Measurements from ENCODE around the gene TRIM4.

DNA sequence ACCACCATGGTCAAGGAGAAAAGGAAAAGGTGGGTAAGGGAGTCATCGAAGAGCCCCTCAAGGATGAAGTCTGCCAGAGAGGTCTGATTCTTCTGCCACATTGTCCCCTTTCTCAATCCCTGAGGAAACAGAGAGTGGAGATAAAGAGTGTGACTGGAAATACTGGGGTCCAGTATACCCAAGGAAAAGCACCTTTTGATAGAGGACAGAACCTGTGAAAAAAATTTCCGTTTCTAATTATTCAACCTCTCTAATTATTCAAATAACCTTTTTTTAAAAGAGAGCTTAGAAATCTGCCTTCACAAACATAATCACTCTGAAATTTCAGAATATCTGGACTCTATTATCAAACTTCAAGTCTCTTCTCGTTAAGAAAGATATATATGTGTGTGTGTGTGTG lies 42.4 kb downstream of the TRIM4 start, which contains the start of gene OR2AE1:
- no peak for TF ChIP-seq EZH2 (IDR thresholded peaks at IDR 0.05; ENCODE audit: borderline replicate concordance, low read depth, low read length, severe bottlenecking)
- TF ChIP-seq, protein P1, sequence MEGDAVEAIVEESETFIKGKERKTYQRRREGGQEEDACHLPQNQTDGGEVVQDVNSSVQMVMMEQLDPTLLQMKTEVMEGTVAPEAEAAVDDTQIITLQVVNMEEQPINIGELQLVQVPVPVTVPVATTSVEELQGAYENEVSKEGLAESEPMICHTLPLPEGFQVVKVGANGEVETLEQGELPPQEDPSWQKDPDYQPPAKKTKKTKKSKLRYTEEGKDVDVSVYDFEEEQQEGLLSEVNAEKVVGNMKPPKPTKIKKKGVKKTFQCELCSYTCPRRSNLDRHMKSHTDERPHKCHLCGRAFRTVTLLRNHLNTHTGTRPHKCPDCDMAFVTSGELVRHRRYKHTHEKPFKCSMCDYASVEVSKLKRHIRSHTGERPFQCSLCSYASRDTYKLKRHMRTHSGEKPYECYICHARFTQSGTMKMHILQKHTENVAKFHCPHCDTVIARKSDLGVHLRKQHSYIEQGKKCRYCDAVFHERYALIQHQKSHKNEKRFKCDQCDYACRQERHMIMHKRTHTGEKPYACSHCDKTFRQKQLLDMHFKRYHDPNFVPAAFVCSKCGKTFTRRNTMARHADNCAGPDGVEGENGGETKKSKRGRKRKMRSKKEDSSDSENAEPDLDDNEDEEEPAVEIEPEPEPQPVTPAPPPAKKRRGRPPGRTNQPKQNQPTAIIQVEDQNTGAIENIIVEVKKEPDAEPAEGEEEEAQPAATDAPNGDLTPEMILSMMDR (IDR thresholded peaks at IDR 0.05; ENCODE audit: extremely low read depth in 1 of 2, insufficient read depth in 1 of 2, low read depth in 1 of 2, low read length in 2 of 2): no peak
- TF ChIP-seq POLR2AphosphoS5 (IDR thresholded peaks at IDR 0.05; ENCODE audit: insufficient read depth, low read depth, low read length): no peak
- TF ChIP-seq POLR2A (IDR thresholded peaks at IDR 0.05; ENCODE audit: low read depth, low read length): no peak
- TF ChIP-seq GATA2 (IDR thresholded peaks at IDR 0.05; ENCODE audit: insufficient read depth, insufficient read length, low read depth, low read length): no peak
- TF ChIP-seq, protein P2, sequence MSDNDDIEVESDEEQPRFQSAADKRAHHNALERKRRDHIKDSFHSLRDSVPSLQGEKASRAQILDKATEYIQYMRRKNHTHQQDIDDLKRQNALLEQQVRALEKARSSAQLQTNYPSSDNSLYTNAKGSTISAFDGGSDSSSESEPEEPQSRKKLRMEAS (IDR thresholded peaks at IDR 0.05; ENCODE audit: insufficient read depth, insufficient read length): no peak
- TF ChIP-seq MYC (IDR thresholded peaks at IDR 0.05; ENCODE audit: low read depth, low read length): no peak
